ENCODE data around the gene TBC1D21.

The TBC1D21 gene

GRCh38 chr15:73865379-73865778, 8.0 kb upstream of the TBC1D21 start:
- DNase-seq: no peak

GRCh38 chr15:73865904-73866303, 7.5 kb upstream of the TBC1D21 start:
- DNase-seq: no peak

- DNase-seq: no peak
These were observed 6.9 kb upstream of the TBC1D21 start for GRCh38 chr15:73866481-73866880.

- DNase-seq: no peak
These were observed 6.4 kb upstream of the TBC1D21 start for GRCh38 chr15:73866881-73867410.

GRCh38 chr15:73867426-73867825, 5.9 kb upstream of the TBC1D21 start:
- no peak for DNase-seq

GRCh38 chr15:73867956-73868355, 5.4 kb upstream of the TBC1D21 start:
- DNase-seq: no peak

GRCh38 chr15:73869216-73869995, 4.0 kb upstream of the TBC1D21 start:
- no peak for DNase-seq

- DNase-seq: no peak
These were observed 2.5 kb upstream of the TBC1D21 start for GRCh38 chr15:73870700-73871408.

- no peak for DNase-seq
These were observed 1.0 kb upstream of the TBC1D21 start for GRCh38 chr15:73872346-73872745.

- DNase-seq: peak; percentile 42
These were observed 636 bp downstream of the TBC1D21 start for GRCh38 chr15:73873889-73874511.

- DNase-seq: no peak
These were observed 6.1 kb downstream of the TBC1D21 start for GRCh38 chr15:73879426-73879825.

GRCh38 chr15:73881579-73882320, 8.4 kb downstream of the TBC1D21 start:
- no peak for DNase-seq

- no peak for DNase-seq
These were observed 9.5 kb downstream of the TBC1D21 start for GRCh38 chr15:73882761-73883419.

- no peak for DNase-seq
These were observed 10.8 kb downstream of the TBC1D21 start for GRCh38 chr15:73884159-73884558.

GRCh38 chr15:73885954-73886700, 12.8 kb downstream of the TBC1D21 start:
- no peak for DNase-seq

- no peak for DNase-seq
These were observed 13.5 kb downstream of the TBC1D21 start for GRCh38 chr15:73886717-73887345.

- DNase-seq: no peak
These were observed 14.1 kb downstream of the TBC1D21 start for GRCh38 chr15:73887481-73887880.

GRCh38 chr15:73888224-73889041, 15.1 kb downstream of the TBC1D21 start:
- DNase-seq: no peak

GRCh38 chr15:73889053-73889761, 15.8 kb downstream of the TBC1D21 start:
- DNase-seq: no peak

GRCh38 chr15:73889762-73890124, 16.4 kb downstream of the TBC1D21 start:
- DNase-seq: no peak
